ENCODE data around the gene ABHD4.

The ABHD4 gene

DNA sequence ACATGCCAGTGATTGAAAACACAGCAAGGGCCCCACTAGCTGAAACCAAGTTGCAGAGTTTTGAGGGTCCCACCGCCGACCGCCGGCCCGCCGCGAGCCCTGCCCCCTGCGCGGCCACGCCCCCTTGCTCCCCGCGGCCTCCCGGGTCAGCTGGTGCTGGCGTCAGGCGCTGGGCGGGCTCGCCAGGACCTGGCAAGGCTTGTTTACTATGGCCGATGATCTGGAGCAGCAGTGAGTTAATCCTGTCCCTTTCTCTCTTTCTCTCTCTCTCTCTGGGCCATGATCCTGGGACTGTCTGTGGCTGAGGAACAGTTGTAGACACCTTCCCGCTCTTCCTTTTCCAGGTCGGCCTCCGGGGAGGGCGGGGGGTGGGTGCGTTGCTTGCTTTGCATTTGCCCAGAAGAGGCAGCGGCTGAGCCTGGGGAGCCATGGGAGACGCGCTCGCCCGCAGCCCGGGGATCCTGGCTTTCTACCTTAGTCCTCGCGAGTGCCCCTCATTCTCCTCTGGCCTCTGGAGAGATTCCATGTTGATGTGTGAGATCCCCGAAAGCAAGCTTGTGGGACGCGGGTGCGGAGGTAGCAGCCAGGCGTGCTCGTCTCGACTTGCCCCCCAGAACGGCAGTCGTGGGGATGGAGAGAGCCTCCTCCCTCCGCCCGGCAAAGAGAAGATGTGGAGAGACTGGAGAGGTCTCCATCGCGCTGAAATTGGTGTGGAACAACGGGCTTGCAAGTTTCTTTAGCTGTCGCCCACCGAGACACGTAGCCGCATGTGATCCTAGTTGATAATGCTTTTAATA is at the start of gene ABHD4:
TSS of gene ABHD4 (plus strand) at position 202 of the 797 bp plus-strand sequence. CDS start at position 209, 7 bp downstream.
- H3K27ac ChIP-seq: peak within 1 kb of the TSS; percentile 93
- peak; percentile 65 for DNase-seq (ENCODE audit: low spot score)
- CTCF ChIA-PET: interaction anchor here (0.6 to 1.8 kb wide), 8 partner anchors 9 to 856 kb away, joined by 3 to 7 read pairs (median 5); partner anchors contain the start of gene DAD1
- TF ChIP-seq CTCF (conservative IDR thresholded peaks at IDR 0.05; ENCODE audit: low read depth): no peak
- POLR2A ChIA-PET (ENCODE audit: low non-redundant PET): interaction anchor here (0.7 to 0.8 kb wide), 2 partner anchors 9 to 49 kb away, joined by 3 to 5 read pairs; partner anchors contain the start of gene DAD1

DNA sequence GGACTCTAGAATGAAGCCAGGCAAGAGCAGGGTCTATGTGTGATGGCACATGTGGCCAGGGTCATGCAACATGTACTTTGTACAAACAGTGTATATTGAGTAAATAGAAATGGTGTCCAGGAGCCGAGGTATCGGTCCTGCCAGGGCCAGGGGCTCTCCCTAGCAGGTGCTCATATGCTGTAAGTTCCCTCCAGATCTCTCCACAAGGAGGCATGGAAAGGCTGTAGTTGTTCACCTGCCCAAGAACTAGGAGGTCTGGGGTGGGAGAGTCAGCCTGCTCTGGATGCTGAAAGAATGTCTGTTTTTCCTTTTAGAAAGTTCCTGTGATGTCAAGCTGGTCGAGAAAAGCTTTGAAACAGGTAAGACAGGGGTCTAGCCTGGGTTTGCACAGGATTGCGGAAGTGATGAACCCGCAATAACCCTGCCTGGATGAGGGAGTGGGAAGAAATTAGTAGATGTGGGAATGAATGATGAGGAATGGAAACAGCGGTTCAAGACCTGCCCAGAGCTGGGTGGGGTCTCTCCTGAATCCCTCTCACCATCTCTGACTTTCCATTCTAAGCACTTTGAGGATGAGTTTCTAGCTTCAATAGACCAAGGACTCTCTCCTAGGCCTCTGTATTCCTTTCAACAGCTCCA is 48.7 kb upstream of the ABHD4 start:
- POLR2A ChIA-PET (ENCODE audit: low non-redundant PET): interaction anchor here (0.6 kb wide), 1 partner anchor 48 kb away, joined by 3 read pairs; the partner anchor contains the start of gene ABHD4
- no peak for DNase-seq (ENCODE audit: low spot score)
- H3K27ac ChIP-seq: no peak overlapping the region; the same call in 1 of the 2 replicates
- CTCF ChIA-PET: interaction anchor here (0.7 to 1.2 kb wide), 2 partner anchors 12 to 21 kb away, joined by 3 to 5 read pairs; no protein-coding TSS in a partner anchor
- no peak for TF ChIP-seq CTCF (conservative IDR thresholded peaks at IDR 0.05; ENCODE audit: low read depth)

GRCh38 chr14:22549981-22550673 is 48.0 kb upstream of the ABHD4 start:
- ChIA-PET POLR2A (ENCODE audit: low non-redundant PET) (no interaction called here), CTCF (interaction anchor here (1.2 kb wide), 1 partner anchor 20 kb away, joined by 5 read pairs; no protein-coding TSS in a partner anchor)
- no peak for TF ChIP-seq CTCF (conservative IDR thresholded peaks at IDR 0.05; ENCODE audit: low read depth)
- no peak for DNase-seq (ENCODE audit: low spot score)
- H3K27ac ChIP-seq: peak overlapping the region; percentile 54

DNA sequence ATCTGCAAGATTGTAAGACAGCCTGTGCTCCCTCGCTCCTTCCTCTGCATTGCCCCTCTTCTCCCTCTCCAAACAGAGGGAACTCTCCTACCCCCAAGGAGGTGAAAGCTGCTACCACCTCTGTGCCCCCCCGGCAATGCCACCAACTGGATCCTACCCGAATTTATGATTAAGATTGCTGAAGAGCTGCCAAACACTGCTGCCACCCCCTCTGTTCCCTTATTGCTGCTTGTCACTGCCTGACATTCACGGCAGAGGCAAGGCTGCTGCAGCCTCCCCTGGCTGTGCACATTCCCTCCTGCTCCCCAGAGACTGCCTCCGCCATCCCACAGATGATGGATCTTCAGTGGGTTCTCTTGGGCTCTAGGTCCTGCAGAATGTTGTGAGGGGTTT is 46.5 kb upstream of the ABHD4 start:
- DNase-seq (ENCODE audit: low spot score): no peak
- CTCF ChIA-PET: interaction anchor here (0.6 kb wide), 1 partner anchor 306 kb away, joined by 4 read pairs; no protein-coding TSS in a partner anchor
- no peak overlapping the region for H3K27ac ChIP-seq
- TF ChIP-seq CTCF (conservative IDR thresholded peaks at IDR 0.05; ENCODE audit: low read depth): no peak
- POLR2A ChIA-PET (ENCODE audit: low non-redundant PET): no interaction called here

DNA sequence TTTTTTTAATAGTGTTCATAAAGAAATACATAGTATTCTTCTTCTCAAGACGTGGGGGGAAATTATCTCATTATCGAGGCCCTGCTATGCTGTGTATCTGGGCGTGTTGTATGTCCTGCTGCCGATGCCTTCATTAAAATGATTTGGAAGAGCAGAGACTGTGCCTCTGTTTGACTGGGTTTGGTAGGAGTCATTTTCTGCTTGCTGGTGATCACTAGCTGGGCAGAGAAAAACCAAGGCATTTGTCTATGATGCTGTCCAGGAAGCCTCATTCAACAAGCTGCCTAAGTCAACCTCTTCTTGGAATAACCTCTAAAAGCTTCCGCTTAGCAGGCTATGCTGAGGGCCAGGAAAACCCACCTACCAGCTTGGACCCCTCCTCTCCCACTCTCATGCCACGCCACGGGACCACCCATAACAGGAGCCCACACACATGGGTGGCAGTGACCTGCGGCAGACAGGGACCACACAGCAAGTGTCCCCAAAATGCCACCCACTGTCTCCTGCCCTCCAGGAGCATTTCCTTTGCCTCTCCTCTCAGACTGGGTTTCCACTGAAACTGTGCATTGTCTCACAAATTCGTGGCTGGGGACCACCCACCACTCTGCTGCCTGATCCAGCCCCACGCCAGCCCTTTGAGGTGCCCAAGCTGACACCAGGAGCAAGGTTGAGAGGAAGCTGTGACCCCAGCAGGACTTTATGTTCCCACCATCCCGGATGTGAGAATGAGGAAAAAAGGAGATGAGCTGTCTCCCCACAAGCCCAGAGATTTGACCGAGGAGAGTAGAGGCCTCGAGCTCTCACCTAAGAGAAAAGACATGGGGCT is 45.9 kb upstream of the ABHD4 start:
- CTCF ChIA-PET: interaction anchor here (0.7 to 1.5 kb wide), 2 partner anchors 164 to 383 kb away, joined by 4 read pairs; no protein-coding TSS in a partner anchor
- no peak overlapping the region for H3K27ac ChIP-seq

More for the DNA sequence above, 45.9 kb upstream of the ABHD4 start:
- POLR2A ChIA-PET (ENCODE audit: low non-redundant PET): interaction anchor here (0.7 kb wide), 1 partner anchor 319 kb away, joined by 7 read pairs; no protein-coding TSS in a partner anchor
- no peak for DNase-seq (ENCODE audit: low spot score)
- TF ChIP-seq CTCF (conservative IDR thresholded peaks at IDR 0.05; ENCODE audit: low read depth): no peak

All from RWPE1 (cell line).